Measurements from ENCODE around the gene SLC44A1. TPM values are rescaled to one million over a fixed set of nuclear protein-coding genes. Genes with fewer than 3 reads are reported as not detected.

SLC44A1 gene
- total and polyA plus RNA-seq, 10 of the 15 experiments (the other 5 are each of a cell fraction or from before 2014, with no cell fraction given) = 2.4 to 21.2 (median 12.4) TPM

DNA sequence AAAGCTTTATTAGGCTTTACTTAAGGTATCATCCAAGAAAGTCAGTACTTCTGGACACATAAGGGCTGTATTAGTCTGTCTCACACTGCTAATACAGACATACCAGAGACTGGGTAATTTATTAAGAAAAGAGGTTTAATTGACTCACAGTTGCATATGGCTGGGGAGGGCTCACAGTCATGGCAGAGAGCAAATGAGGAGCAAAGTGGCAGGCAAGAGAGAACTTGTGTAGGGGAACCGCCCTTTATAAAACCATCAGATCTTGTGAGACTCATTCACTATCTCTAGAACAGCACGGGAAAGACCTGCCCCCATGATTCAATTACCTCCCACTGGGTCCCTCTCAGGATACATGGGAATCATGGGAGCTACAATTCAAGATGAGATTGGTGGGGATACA, 49.2 kb upstream of the SLC44A1 start:
- in situ Hi-C loops (cut with MboI) (no loop called here), intact Hi-C loops (cut with micrococcal nuclease; ENCODE audit: unreplicated experiment) (no loop called here)
- H3K36me3 ChIP-seq (ENCODE audit: control insufficient read depth in 2 of 2, insufficient read depth in 2 of 2, low read length in 1 of 2) = no peaks in the 10 kb centered on the region
- H4K20me1 ChIP-seq (ENCODE audit: control insufficient read depth, insufficient read depth) = no peaks in the 10 kb centered on the region
- H3K79me2 ChIP-seq (ENCODE audit: control insufficient read depth, insufficient read depth, low read length) = no peaks in the 10 kb centered on the region
- H3K4me2 ChIP-seq (ENCODE audit: control insufficient read depth, insufficient read depth) = no peak overlapping the region
- TF ChIP-seq SIN3A (IDR thresholded peaks at IDR 0.05; ENCODE audit: low read depth, low read length) (no peak), ZNF622 (IDR thresholded peaks at IDR 0.05) (no peak), MEF2B (IDR thresholded peaks at IDR 0.05; ENCODE audit: partially characterized antibody, poor library complexity, severe bottlenecking) (no peak), CBFB (IDR thresholded peaks at IDR 0.05; ENCODE audit: low read depth) (no peak), CHD2 (IDR thresholded peaks at IDR 0.05; ENCODE audit: borderline replicate concordance, low read depth, low read length) (no peak), SMAD1 (IDR thresholded peaks at IDR 0.05; ENCODE audit: low read depth, partially characterized antibody) (no peak)
- TF ChIP-seq, protein P1, sequence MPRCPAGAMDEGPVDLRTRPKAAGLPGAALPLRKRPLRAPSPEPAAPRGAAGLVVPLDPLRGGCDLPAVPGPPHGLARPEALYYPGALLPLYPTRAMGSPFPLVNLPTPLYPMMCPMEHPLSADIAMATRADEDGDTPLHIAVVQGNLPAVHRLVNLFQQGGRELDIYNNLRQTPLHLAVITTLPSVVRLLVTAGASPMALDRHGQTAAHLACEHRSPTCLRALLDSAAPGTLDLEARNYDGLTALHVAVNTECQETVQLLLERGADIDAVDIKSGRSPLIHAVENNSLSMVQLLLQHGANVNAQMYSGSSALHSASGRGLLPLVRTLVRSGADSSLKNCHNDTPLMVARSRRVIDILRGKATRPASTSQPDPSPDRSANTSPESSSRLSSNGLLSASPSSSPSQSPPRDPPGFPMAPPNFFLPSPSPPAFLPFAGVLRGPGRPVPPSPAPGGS (IDR thresholded peaks at IDR 0.05; ENCODE audit: borderline replicate concordance, insufficient read depth, low read depth, low read length, poor library complexity, severe bottlenecking) = no peak
- TF ChIP-seq, protein P2, sequence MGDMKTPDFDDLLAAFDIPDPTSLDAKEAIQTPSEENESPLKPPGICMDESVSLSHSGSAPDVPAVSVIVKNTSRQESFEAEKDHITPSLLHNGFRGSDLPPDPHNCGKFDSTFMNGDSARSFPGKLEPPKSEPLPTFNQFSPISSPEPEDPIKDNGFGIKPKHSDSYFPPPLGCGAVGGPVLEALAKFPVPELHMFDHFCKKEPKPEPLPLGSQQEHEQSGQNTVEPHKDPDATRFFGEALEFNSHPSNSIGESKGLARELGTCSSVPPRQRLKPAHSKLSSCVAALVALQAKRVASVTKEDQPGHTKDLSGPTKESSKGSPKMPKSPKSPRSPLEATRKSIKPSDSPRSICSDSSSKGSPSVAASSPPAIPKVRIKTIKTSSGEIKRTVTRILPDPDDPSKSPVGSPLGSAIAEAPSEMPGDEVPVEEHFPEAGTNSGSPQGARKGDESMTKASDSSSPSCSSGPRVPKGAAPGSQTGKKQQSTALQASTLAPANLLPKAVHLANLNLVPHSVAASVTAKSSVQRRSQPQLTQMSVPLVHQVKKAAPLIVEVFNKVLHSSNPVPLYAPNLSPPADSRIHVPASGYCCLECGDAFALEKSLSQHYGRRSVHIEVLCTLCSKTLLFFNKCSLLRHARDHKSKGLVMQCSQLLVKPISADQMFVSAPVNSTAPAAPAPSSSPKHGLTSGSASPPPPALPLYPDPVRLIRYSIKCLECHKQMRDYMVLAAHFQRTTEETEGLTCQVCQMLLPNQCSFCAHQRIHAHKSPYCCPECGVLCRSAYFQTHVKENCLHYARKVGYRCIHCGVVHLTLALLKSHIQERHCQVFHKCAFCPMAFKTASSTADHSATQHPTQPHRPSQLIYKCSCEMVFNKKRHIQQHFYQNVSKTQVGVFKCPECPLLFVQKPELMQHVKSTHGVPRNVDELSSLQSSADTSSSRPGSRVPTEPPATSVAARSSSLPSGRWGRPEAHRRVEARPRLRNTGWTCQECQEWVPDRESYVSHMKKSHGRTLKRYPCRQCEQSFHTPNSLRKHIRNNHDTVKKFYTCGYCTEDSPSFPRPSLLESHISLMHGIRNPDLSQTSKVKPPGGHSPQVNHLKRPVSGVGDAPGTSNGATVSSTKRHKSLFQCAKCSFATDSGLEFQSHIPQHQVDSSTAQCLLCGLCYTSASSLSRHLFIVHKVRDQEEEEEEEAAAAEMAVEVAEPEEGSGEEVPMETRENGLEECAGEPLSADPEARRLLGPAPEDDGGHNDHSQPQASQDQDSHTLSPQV (IDR thresholded peaks at IDR 0.05) = no peak
- TF ChIP-seq, protein P3, sequence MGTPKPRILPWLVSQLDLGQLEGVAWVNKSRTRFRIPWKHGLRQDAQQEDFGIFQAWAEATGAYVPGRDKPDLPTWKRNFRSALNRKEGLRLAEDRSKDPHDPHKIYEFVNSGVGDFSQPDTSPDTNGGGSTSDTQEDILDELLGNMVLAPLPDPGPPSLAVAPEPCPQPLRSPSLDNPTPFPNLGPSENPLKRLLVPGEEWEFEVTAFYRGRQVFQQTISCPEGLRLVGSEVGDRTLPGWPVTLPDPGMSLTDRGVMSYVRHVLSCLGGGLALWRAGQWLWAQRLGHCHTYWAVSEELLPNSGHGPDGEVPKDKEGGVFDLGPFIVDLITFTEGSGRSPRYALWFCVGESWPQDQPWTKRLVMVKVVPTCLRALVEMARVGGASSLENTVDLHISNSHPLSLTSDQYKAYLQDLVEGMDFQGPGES (IDR thresholded peaks at IDR 0.05) = no peak
- H3K4me1 ChIP-seq (ENCODE audit: control insufficient read depth, insufficient read depth, low read length) = peaks cover 8% of the 10 kb centered on the region
- no TSS peak for BruUV-seq (replicated peaks)
- no peaks in the 10 kb centered on the region for H3K9me3 ChIP-seq (replicated peaks; ENCODE audit: control insufficient read depth, insufficient read depth, low read length)
- POLR2A ChIA-PET = no interaction called here
- ATAC-seq (no peak), FAIRE-seq (no peak), DNase-seq (ENCODE audit: low read depth, low spot score) (no peak)
- H3K27me3 ChIP-seq (replicated peaks in 1 of 2; ENCODE audit: control insufficient read depth in 2 of 2, insufficient read depth in 2 of 2, low read length in 1 of 2) = no peaks in the 10 kb centered on the region
- 24% methylated on average over 2 of the region's 2 CpGs for WGBS (ENCODE audit: insufficient coverage, insufficient replicate concordance, low lambda C conversion rate, missing lambda C conversion rate)
- no peak overlapping the region for H2AFZ ChIP-seq (ENCODE audit: control insufficient read depth, low read depth, low read length)
- RAD21 ChIA-PET (ENCODE audit: unreplicated experiment) = no interaction called here
- CTCF ChIA-PET = no interaction called here
- no peak overlapping the region for H3K27ac ChIP-seq (ENCODE audit: control insufficient read depth, insufficient read depth)
- SMC1A ChIA-PET (ENCODE audit: uncharacterized antibody, unreplicated experiment) = no interaction called here
- H3K4me3 ChIP-seq = no peak overlapping the region
- no peak overlapping the region for H3K9ac ChIP-seq (ENCODE audit: control insufficient read depth, insufficient read depth, low read length)

Measured in GM12878 (cell line).